NCI-H524 (cell line): Measurements from ENCODE around the gene NT5M.
A peak's percentile ranks its signal among the peaks of the same experiment; 100 is the strongest.

ENCODE experiments used
- DNase-seq, 2 experiments: peaks; one replicate each; lab custom pipeline; 2025; lab: John Stamatoyannopoulos, UW

NT5M gene

GRCh38 chr17:17303847-17304490 is 796 bp downstream of the NT5M start:
- DNase-seq: no peak

DNA sequence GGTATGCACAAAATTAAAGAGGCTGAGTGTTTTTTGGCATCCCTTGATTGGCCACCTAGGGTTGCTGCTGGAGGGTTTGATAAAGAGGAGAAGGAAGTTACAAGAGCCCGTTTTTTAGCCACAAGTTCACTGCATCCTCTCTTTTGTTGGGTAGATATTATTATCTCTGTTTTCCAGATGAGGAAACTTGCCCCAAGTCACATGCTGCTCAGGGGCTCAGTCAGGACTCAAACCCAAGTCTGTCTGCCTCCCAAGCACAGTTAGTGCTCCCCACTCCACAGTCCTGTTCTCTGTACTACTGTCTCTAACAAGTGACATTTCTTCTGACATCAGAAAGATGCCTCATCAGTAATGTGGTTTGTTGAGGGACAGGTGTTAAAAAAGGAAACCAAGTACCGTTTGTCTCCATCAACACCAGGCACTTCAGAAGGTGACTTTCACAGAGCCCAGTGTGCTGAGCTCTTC is 1.4 kb downstream of the NT5M start:
- no peak for DNase-seq

- peak; percentile 29 to 71 for DNase-seq
Measured at GRCh38 chr17:17305281-17305801, 2.2 kb downstream of the NT5M start.

DNA sequence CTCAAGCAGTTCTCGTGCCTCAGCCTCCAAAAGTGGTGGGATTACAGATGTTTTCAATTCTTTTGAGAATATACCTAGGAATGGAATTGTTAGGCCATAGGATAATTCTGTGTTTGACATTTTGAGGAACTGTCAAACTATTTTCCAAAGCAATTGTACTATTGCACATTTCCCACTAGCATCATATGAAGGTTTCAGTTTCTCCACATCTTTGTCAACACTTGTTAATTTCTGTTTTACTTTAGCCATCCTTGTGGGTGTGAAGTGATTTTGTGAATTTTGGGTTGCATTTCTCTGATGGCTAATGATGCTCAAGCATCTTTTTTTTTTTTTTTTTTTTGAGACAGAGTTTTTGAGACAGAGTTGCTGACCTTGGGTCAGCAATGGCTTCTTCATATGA is 6.2 kb downstream of the NT5M start:
- no peak for DNase-seq

- peak; percentile 33 to 57 for DNase-seq
Measured at GRCh38 chr17:17313350-17313991, 10.3 kb downstream of the NT5M start.

GRCh38 chr17:17314501-17315071 is 11.4 kb downstream of the NT5M start:
- DNase-seq: no peak

DNA sequence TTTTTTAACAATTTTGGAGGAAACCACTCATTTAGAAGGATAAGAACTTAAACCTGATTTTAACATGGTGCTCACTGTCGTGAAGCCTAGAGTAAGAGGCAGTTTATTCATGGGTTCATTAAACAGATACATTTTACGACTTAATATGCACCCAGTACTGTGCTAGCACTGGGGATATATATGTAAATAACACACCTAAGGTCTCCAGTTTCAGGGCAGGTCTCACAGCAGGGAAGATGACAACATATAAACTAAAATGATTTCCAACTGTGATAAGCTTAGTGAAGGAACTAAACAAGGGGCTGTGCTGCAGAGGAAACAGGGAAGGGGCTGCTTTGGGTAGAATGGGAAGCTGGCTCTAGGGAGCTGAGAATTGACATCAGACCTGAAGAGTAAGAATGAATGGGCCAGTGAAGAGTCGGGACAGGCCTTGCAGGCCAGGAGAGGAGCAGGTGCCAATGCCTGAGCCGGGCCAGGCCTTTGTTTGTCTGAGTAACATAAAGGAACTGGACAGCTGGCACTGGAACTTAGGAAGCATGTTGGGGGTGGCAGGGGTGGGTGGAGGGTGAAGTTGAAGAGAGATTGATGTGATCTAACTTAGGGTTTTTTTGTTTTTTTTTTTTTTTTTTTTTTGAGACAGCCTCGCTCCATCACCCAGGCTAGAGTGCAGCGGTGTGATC is 12.1 kb downstream of the NT5M start:
- peak in 1 of 2 experiments; percentile 12 for DNase-seq

GRCh38 chr17:17320188-17320910 is 17.2 kb downstream of the NT5M start:
- no peak for DNase-seq

- no peak for DNase-seq
Measured at GRCh38 chr17:17320911-17321220, 17.7 kb downstream of the NT5M start.

DNA sequence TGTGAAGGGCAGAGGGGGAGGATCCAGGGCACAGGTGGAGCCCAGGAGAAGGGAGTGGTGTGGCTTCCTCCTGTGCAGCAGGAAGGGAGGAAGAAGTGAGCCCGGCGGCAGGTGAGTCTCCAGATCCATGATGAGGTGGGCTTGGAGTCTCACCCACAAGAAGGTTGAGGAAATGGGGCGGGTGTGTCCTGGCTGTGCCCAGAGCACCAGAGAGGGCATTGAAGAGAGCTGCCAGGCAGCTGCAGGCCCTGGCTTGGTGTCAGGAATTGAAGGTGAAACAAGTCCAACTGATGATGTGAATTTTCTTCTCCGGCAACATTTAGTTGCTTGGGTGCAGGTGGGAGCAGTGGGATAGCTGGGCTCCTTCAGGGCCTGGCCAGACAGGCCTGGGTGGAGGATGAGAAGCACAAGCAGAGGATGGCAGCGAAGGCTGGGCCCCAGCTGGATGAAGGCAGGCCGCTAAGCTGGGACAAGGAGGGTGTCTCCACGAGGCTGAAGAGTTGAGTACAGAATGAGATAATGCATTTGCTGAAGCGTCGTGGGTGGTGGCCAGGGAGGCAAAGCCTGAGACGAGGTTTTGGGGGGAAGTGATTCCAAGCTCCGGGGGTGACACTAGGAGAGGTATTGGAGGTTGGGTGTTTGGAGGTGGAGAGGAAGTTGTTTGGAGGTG is 18.3 kb downstream of the NT5M start:
- no peak for DNase-seq

- DNase-seq: no peak
Measured at GRCh38 chr17:17322516-17323510, 19.6 kb downstream of the NT5M start.

DNA sequence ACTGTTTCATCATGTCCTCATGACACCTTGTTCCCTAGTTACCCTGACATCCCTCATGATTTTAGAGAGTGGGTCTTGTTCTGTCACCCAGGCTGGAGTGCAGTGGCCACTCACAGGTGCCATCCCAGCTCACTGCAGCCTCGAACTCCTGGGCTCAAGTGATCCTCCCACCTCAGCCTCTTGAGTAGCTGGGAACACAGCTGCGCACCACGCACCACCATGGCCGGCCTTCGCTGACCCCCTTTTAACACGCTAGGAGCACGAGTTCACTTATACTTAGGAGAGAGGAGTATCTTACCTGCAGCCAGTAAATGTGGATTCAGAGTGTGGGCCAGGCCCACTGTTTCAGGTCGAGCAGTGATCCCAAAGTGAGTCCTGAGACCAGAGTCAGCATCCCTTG is 21.4 kb downstream of the NT5M start:
- no peak for DNase-seq

- DNase-seq: peak; percentile 25 to 60
Measured at GRCh38 chr17:17325228-17325627, 22.1 kb downstream of the NT5M start.

GRCh38 chr17:17325816-17326215 is 22.6 kb downstream of the NT5M start:
- no peak for DNase-seq

- DNase-seq: no peak
Measured at GRCh38 chr17:17326275-17326875, 23.2 kb downstream of the NT5M start.

- DNase-seq: no peak
Measured at GRCh38 chr17:17328251-17328650, 25.1 kb downstream of the NT5M start.

GRCh38 chr17:17341452-17341851 is 38.3 kb downstream of the NT5M start:
- no peak for DNase-seq

- DNase-seq: no peak
Measured at GRCh38 chr17:17342242-17342945, 39.2 kb downstream of the NT5M start.

- DNase-seq: no peak
Measured at GRCh38 chr17:17343160-17343735, 40.1 kb downstream of the NT5M start.
